Left lung (tissue), 10 donors: ENCODE measurements around the gene ZNF878. TPM values are rescaled to one million over a fixed set of nuclear protein-coding genes. Genes with fewer than 3 reads are reported as not detected.

Experiments used
- ATAC-seq: fragments of 200-7000 bp; cut with Tn5 transposase; one replicate; pipeline ENCODE4 v1.9.1; 2020; ENCODE audit warnings: moderate library complexity
- DNase-seq, 4 donors: peaks; one replicate each; pipeline ENCODE4 v3.0.0-alpha.2; 2013 to 2020
- H3K27ac ChIP-seq, 2 donors: fragments of 200-600 bp; sonication (generic) in 1 of 2; one replicate each; pipeline versions ENCODE4 v1.5.0 to v1.8.0; 2020 to 2021
- H3K27me3 ChIP-seq, 2 donors: fragments of 200-600 bp; sonication (generic) in 1 of 2; one replicate each; pipeline versions ENCODE4 v1.5.0 to v1.8.0; 2020 to 2021
- H3K36me3 ChIP-seq, 2 donors: fragments of 200-600 bp; sonication (generic) in 1 of 2; one replicate each; pipeline versions ENCODE4 v1.5.0 to v1.8.0; 2020 to 2021
- H3K4me1 ChIP-seq, 2 donors: fragments of 200-600 bp; one replicate each; pipeline ENCODE4 v1.8.0; 2021
- H3K4me3 ChIP-seq, 2 donors: fragments of 200-600 bp; sonication (generic) in 1 of 2; one replicate each; pipeline versions ENCODE4 v1.5.0 to v1.8.0; 2020 to 2021; ENCODE audit warnings: mild to moderate bottlenecking in 1 of 2
- H3K9me3 ChIP-seq, 2 donors: fragments of 200-600 bp; sonication (generic) in 1 of 2; one replicate each; pipeline versions ENCODE4 v1.5.0 to v1.8.0; 2020 to 2021
- CTCF ChIP-seq, 2 donors: fragments of 200-600 bp; sonication (generic) in 1 of 2; IDR thresholded peaks; one replicate each; pipeline versions ENCODE4 v1.5.0 to v1.8.0; 2021; ENCODE audit warnings: antibody characterized with exemption in 2 of 2
- intact Hi-C, 2 donors: fragments of 100-400 bp; cut with DNase I; formaldehyde crosslinking; loops; one replicate each; pipeline versions ENCODE4 v1.11.2 to v1.14.2; 2022
- polyA plus RNA-seq, 6 donors: library from polyadenylated mRNA; unstranded; fragments of 120-200 nt; gene quantifications; one replicate each; pipeline ENCODE4 v1.2.1, GENCODE V29; 2013; ENCODE audit not compliant: insufficient read length in 6 of 6
- total RNA-seq, 2 donors: library from RNA; stranded (reverse); fragmentation: NEBNext Ultra II Directional; extraction: Animal tissue kit (Norgen Biotek cat#: 25700); gene quantifications; one replicate each; pipeline ENCODE4 v1.2.1, GENCODE V29; 2021
- donor health status: DM: no; HTN: yes; CAD: no.
- donor health status: DM: no; HTN: no; CAD: no.

The ZNF878 gene
- total and polyA plus RNA-seq, 8 donors, result 0.32 to 1.8 (median 1.4) TPM

GRCh38 chr19:11995174-11995573, 57.6 kb downstream of the ZNF878 start:
- no peak overlapping the region for H3K4me3 ChIP-seq
- no peak for TF ChIP-seq CTCF (IDR thresholded peaks at IDR 0.05)
- DNase-seq (no peak), ATAC-seq (no peak)
- no peak overlapping the region for H3K27ac ChIP-seq
- intact Hi-C loops, result no loop called here
- peaks cover 0 to 3% of the 10 kb centered on the region in 2 donors for H3K4me1 ChIP-seq
- H3K9me3 ChIP-seq, result peaks cover 0 to 13% of the 10 kb centered on the region in 2 donors
- peaks cover 0 to 17% of the 10 kb centered on the region in 2 donors for H3K36me3 ChIP-seq
- H3K27me3 ChIP-seq, result no peaks in the 10 kb centered on the region

Other genes starting within 250 kb of the ZNF878 start
- 10 to 100 TPM; 12.6 to 18.0 TPM for gene ZNF440, start 238.7 kb downstream of the ZNF878 start, total RNA-seq
- gene ZNF440, start 238.7 kb downstream of the ZNF878 start, polyA plus RNA-seq, result 10 to 100 TPM; 19.4 to 26.4 (median 22.1) TPM
- gene ZNF439, start 204.2 kb downstream of the ZNF878 start, total RNA-seq, result 10 to 100 TPM in 1 of 2 donors, 1 to 10 TPM in 1; 7.6 to 10.7 TPM
- 10 to 100 TPM; 17.3 to 20.8 (median 20.1) TPM for gene ZNF439, start 204.2 kb downstream of the ZNF878 start, polyA plus RNA-seq
- gene ZNF69, start 165.2 kb downstream of the ZNF878 start, total RNA-seq, result 10 to 100 TPM; 11.2 to 14.6 TPM
- gene ZNF69, start 165.2 kb downstream of the ZNF878 start, polyA plus RNA-seq, result 10 to 100 TPM; 14.6 to 25.0 (median 18.5) TPM
- gene ZNF700, start 127.9 kb downstream of the ZNF878 start, total RNA-seq, result 10 to 100 TPM in 1 of 2 donors, 1 to 10 TPM in 1; 9.9 to 14.6 TPM
- gene ZNF700, start 127.9 kb downstream of the ZNF878 start, polyA plus RNA-seq, result 10 to 100 TPM; 17.9 to 23.9 (median 21.3) TPM
- 1 to 10 TPM; 4.9 to 5.7 TPM for gene ZNF763, start 87.9 kb downstream of the ZNF878 start, total RNA-seq
- 10 to 100 TPM in 1 of 6 donors, 1 to 10 TPM in 5; 7.7 to 10.2 (median 8.4) TPM for gene ZNF763, start 87.9 kb downstream of the ZNF878 start, polyA plus RNA-seq
- gene ZNF433, start 17.3 kb downstream of the ZNF878 start, total RNA-seq, result 1 to 10 TPM; 4.4 to 6.2 TPM
- 10 to 100 TPM; 14.4 to 20.6 (median 16.5) TPM for gene ZNF433, start 17.3 kb downstream of the ZNF878 start, polyA plus RNA-seq
- gene ZNF844, start 11.8 kb upstream of the ZNF878 start, total RNA-seq, result 1 to 10 TPM; 7.6 to 8.2 TPM
- gene ZNF844, start 11.8 kb upstream of the ZNF878 start, polyA plus RNA-seq, result 10 to 100 TPM; 17.2 to 26.7 (median 21.7) TPM
- gene ZNF20, start 87.4 kb upstream of the ZNF878 start, total RNA-seq, result 1 to 10 TPM; 3.5 to 4.8 TPM
- 10 to 100 TPM in 1 of 6 donors, 1 to 10 TPM in 5; 6.1 to 10.1 (median 7.7) TPM for gene ZNF20, start 87.4 kb upstream of the ZNF878 start, polyA plus RNA-seq
- gene ZNF625, start 103.8 kb upstream of the ZNF878 start, total RNA-seq, result 1 to 10 TPM; 6.4 to 6.9 TPM
- 10 to 100 TPM; 11.4 to 20.5 (median 16.4) TPM for gene ZNF625, start 103.8 kb upstream of the ZNF878 start, polyA plus RNA-seq
- 1 to 10 TPM; 8.9 to 9.6 TPM for gene ZNF136, start 110.1 kb upstream of the ZNF878 start, total RNA-seq
- gene ZNF136, start 110.1 kb upstream of the ZNF878 start, polyA plus RNA-seq, result 10 to 100 TPM; 14.7 to 18.3 (median 16.1) TPM
- gene ZNF44, start 241.9 kb upstream of the ZNF878 start, total RNA-seq, result 10 to 100 TPM; 10.6 to 12.0 TPM
- gene ZNF44, start 241.9 kb upstream of the ZNF878 start, polyA plus RNA-seq, result 10 to 100 TPM; 25.1 to 33.8 (median 31.1) TPM